Upper lobe of left lung (tissue), 6 donors: ENCODE data around the gene FIBIN. TPM values are rescaled to one million over a fixed set of nuclear protein-coding genes. Genes with fewer than 3 reads are reported as not detected.

ENCODE experiments used
- ATAC-seq, 2 donors: fragments of 200-7000 bp; cut with Tn5 transposase; one replicate each; pipeline ENCODE4 v1.9.1; 2022; ENCODE audit warnings: mild to moderate bottlenecking in 2 of 2, moderate library complexity in 2 of 2; ENCODE audit not compliant: low FRiP score in 2 of 2
- DNase-seq, 2 donors: peaks; one replicate each; pipeline ENCODE4 v3.0.0-alpha.2; 2019 to 2020
- H3K27ac ChIP-seq, 4 donors: fragments of 200-600 bp; sonication (generic); one replicate each; pipeline ENCODE4 v1.5.1; 2016 to 2019
- H3K27me3 ChIP-seq, 4 donors: fragments of 200-600 bp; sonication (generic); one replicate each; pipeline ENCODE4 v1.5.1; 2017 to 2019
- H3K36me3 ChIP-seq, 4 donors: fragments of 200-600 bp; sonication (generic); one replicate each; pipeline ENCODE4 v1.5.1; 2016 to 2019
- H3K4me1 ChIP-seq, 4 donors: fragments of 200-600 bp; sonication (generic); one replicate each; pipeline ENCODE4 v1.5.1; 2018 to 2019
- H3K4me3 ChIP-seq, 4 donors: fragments of 200-600 bp; sonication (generic); one replicate each; pipeline ENCODE4 v1.5.1; 2017 to 2019; ENCODE audit warnings: mild to moderate bottlenecking in 2 of 4, moderate library complexity in 1 of 4
- H3K9me3 ChIP-seq, 4 donors: fragments of 200-600 bp; sonication (generic); one replicate each; pipeline ENCODE4 v1.5.1; 2018 to 2019
- CTCF ChIP-seq, 6 experiments: fragments of 450-650 bp in 4 of 6; fragments of 200-600 bp in 2 of 6; sonication (generic) in 2 of 6; IDR thresholded peaks; one replicate each; pipeline ENCODE4 v1.5.1; 2016 to 2019; ENCODE audit warnings: antibody characterized with exemption in 6 of 6
- EP300 ChIP-seq, 4 donors: sonication (generic); formaldehyde crosslinking; IDR thresholded peaks; one replicate each; pipeline ENCODE4 v1.5.1; 2017; ENCODE audit warnings: antibody characterized with exemption in 4 of 4, control low read depth in 2 of 4
- POLR2A ChIP-seq, 4 donors: fragments of 450-650 bp; IDR thresholded peaks; one replicate each; pipeline ENCODE4 v1.5.1; 2016 to 2017; ENCODE audit warnings: antibody characterized with exemption in 4 of 4, mild to moderate bottlenecking in 2 of 4
- POLR2AphosphoS5 ChIP-seq, 2 donors: sonication (generic); formaldehyde crosslinking; IDR thresholded peaks; one replicate each; pipeline ENCODE4 v1.5.1; 2017; ENCODE audit warnings: antibody characterized with exemption in 2 of 2
- WGBS, 2 donors: methylation state at CpG; one replicate each; pipeline ENCODE4 v1.1.5; 2017 to 2018; 5-methylcytosine and 5-hydroxymethylcytosine counted together
- total RNA-seq, 6 donors: library from RNA; depleted of rRNA in 4 of 6; stranded (reverse); fragments of >200 nt in 4 of 6; gene quantifications; one replicate each; pipeline versions ENCODE4 v1.1.0 to v1.2.1, GENCODE V29; 2016 to 2021
- donor health status: DM: no; HTN: no; CAD: no; lungs with moderate emphysema.
- donor health status: DM: no; HTN: yes; CAD: no; lungs with severe emphysema.

The FIBIN gene
- total RNA-seq, 6 donors from 2014 or later, result 14.7 to 40.0 (median 25.0) TPM

GRCh38 chr11:27008811-27009535 lies 15.1 kb downstream of the FIBIN start:
- no peaks in the 10 kb centered on the region for H3K27me3 ChIP-seq
- peaks cover 0 to 2% (median 0%) of the 10 kb centered on the region in 4 donors for H3K4me1 ChIP-seq
- DNase-seq, result no peak
- no peak overlapping the region for H3K4me3 ChIP-seq
- no peaks in the 10 kb centered on the region for H3K9me3 ChIP-seq
- TF ChIP-seq EP300 (IDR thresholded peaks at IDR 0.05) (no peak), POLR2A (IDR thresholded peaks at IDR 0.05) (no peak), CTCF (IDR thresholded peaks at IDR 0.05) (no peak), POLR2AphosphoS5 (IDR thresholded peaks at IDR 0.05) (no peak)
- ATAC-seq, result no peak
- no peak overlapping the region for H3K27ac ChIP-seq
- H3K36me3 ChIP-seq, result no peaks in the 10 kb centered on the region

- DNase-seq (no peak), ATAC-seq (no peak)
- Histone ChIP-seq H3K4me1 (peaks cover 0 to 5% (median 0%) of the 10 kb centered on the region in 4 donors), H3K27ac (no peak overlapping the region), H3K27me3 (no peaks in the 10 kb centered on the region), H3K4me3 (no peak overlapping the region), H3K9me3 (no peaks in the 10 kb centered on the region), H3K36me3 (no peaks in the 10 kb centered on the region)
- TF ChIP-seq CTCF (IDR thresholded peaks at IDR 0.05) (no peak), POLR2A (IDR thresholded peaks at IDR 0.05) (no peak), POLR2AphosphoS5 (IDR thresholded peaks at IDR 0.05) (no peak), EP300 (IDR thresholded peaks at IDR 0.05) (no peak)
- WGBS, 2 donors, result 59 to 62% methylated on average over 4 of the region's 4 CpGs
These were observed 17.8 kb downstream of the FIBIN start for GRCh38 chr11:27011560-27012233.

- 23 to 33% methylated on average over 4 of the region's 4 CpGs for WGBS, 2 donors
- Histone ChIP-seq H3K4me3 (no peak overlapping the region), H3K36me3 (no peaks in the 10 kb centered on the region), H3K27ac (no peak overlapping the region), H3K27me3 (no peaks in the 10 kb centered on the region), H3K9me3 (no peaks in the 10 kb centered on the region), H3K4me1 (peaks cover 0 to 5% (median 0%) of the 10 kb centered on the region in 4 donors)
- ATAC-seq (peak in 1 of 2 donors; percentile 57), DNase-seq (no peak)
- TF ChIP-seq POLR2A (IDR thresholded peaks at IDR 0.05) (no peak), EP300 (IDR thresholded peaks at IDR 0.05) (no peak), POLR2AphosphoS5 (IDR thresholded peaks at IDR 0.05) (no peak), CTCF (IDR thresholded peaks at IDR 0.05) (no peak)
These were observed 18.5 kb downstream of the FIBIN start for GRCh38 chr11:27012234-27012921.

- DNase-seq (no peak), ATAC-seq (no peak)
- TF ChIP-seq EP300 (IDR thresholded peaks at IDR 0.05) (no peak), CTCF (IDR thresholded peaks at IDR 0.05) (no peak), POLR2A (IDR thresholded peaks at IDR 0.05) (no peak), POLR2AphosphoS5 (IDR thresholded peaks at IDR 0.05) (no peak)
- no peak overlapping the region for H3K4me3 ChIP-seq
- H3K9me3 ChIP-seq, result no peaks in the 10 kb centered on the region
- 52 to 53% methylated on average over 4 of the region's 4 CpGs for WGBS, 2 donors
- H3K4me1 ChIP-seq, result peaks cover 0 to 5% (median 0%) of the 10 kb centered on the region in 4 donors
- H3K27ac ChIP-seq, result no peak overlapping the region
- no peaks in the 10 kb centered on the region for H3K27me3 ChIP-seq
- H3K36me3 ChIP-seq, result no peaks in the 10 kb centered on the region
These were observed 20.0 kb downstream of the FIBIN start for GRCh38 chr11:27013781-27014361.
